HepG2 (cell line): ENCODE measurements around the gene BLOC1S4. TPM values are rescaled to one million over a fixed set of nuclear protein-coding genes. Genes with fewer than 3 reads are reported as not detected.
A peak's percentile ranks its signal among the peaks of the same experiment; 100 is the strongest.

Source experiments
- AFF4 ChIP-seq: sonication (generic); formaldehyde crosslinking; IDR thresholded peaks from 2 replicates; pipeline ENCODE4 v1.4.0; 2020; ENCODE audit warnings: missing genetic modification reagents
- CHD2 ChIP-seq: IDR thresholded peaks from 2 replicates; pipeline ENCODE4 v1.6.1; 2011; ENCODE audit warnings: low read depth, low read length, improper control_type of control experiment
- FOXK2 ChIP-seq: fragments of 450-650 bp; IDR thresholded peaks from 2 replicates; pipeline ENCODE4 v1.6.1; 2016
- HMG20B ChIP-seq: conservative IDR thresholded peaks from 2 replicates; pipeline ENCODE4 v1.6.1; 2016; ENCODE audit warnings: missing genetic modification reagents, missing compliant biosample characterization
- JUND ChIP-seq: sonication (generic); formaldehyde crosslinking; IDR thresholded peaks from 2 replicates; pipeline ENCODE4 v1.8.0; 2022; ENCODE audit warnings: mild to moderate bottlenecking, missing genetic modification reagents
- MBNL3 ChIP-seq: fragments of 250-450 bp; sonication (Bioruptor Pico); conservative IDR thresholded peaks from 2 replicates; pipeline ENCODE4 v1.8.0; 2022; ENCODE audit warnings: mild to moderate bottlenecking, inconsistent platforms
- NCOR1 ChIP-seq: fragments of 200-600 bp; sonication (generic); IDR thresholded peaks from 2 replicates; pipeline ENCODE4 v1.7.0; 2017; ENCODE audit warnings: antibody characterized with exemption, low read length, borderline replicate concordance
- NFYC ChIP-seq: IDR thresholded peaks from 2 replicates; pipeline ENCODE4 v1.6.1; 2016; ENCODE audit warnings: missing genetic modification reagents, missing compliant biosample characterization
- RARA ChIP-seq: IDR thresholded peaks from 2 replicates; pipeline ENCODE4 v1.6.1; 2016; ENCODE audit warnings: missing genetic modification reagents, missing compliant biosample characterization
- SMYD3 ChIP-seq: sonication (generic); formaldehyde crosslinking; IDR thresholded peaks from 2 replicates; pipeline ENCODE4 v1.8.1; 2023; ENCODE audit warnings: mild to moderate bottlenecking, missing genetic modification reagents
- SNAPC4 ChIP-seq: sonication (generic); formaldehyde crosslinking; IDR thresholded peaks from 2 replicates; pipeline ENCODE4 v1.4.0; 2020; ENCODE audit warnings: mild to moderate bottlenecking, missing genetic modification reagents
- TBX3 ChIP-seq: fragments of 450-650 bp; IDR thresholded peaks from 2 replicates; pipeline ENCODE4 v1.6.1; 2017; ENCODE audit warnings: antibody characterized with exemption, mild to moderate bottlenecking, inconsistent platforms, borderline replicate concordance
- TSC22D2 ChIP-seq: sonication (generic); formaldehyde crosslinking; IDR thresholded peaks from 2 replicates; pipeline ENCODE4 v1.5.1; 2020; ENCODE audit warnings: missing genetic modification reagents, mild to moderate bottlenecking, borderline replicate concordance
- WIZ ChIP-seq: sonication (generic); formaldehyde crosslinking; IDR thresholded peaks from 2 replicates; pipeline ENCODE4 v1.5.1; 2020; ENCODE audit warnings: mild to moderate bottlenecking, missing genetic modification reagents
- ZFY ChIP-seq: sonication (generic); formaldehyde crosslinking; IDR thresholded peaks from 2 replicates; pipeline ENCODE4 v1.4.0; 2020; ENCODE audit warnings: missing genetic modification reagents
- ZSCAN5A ChIP-seq: sonication (generic); formaldehyde crosslinking; IDR thresholded peaks from 2 replicates; pipeline ENCODE4 v1.8.0; 2022; ENCODE audit warnings: mild to moderate bottlenecking, missing genetic modification reagents, borderline replicate concordance
- polyA plus RNA-seq, 8 experiments: library from polyadenylated mRNA; depleted of rRNA in 3 of 8; stranded (reverse) in 7 of 8; unstranded in 1 of 8; fragments of >200 nt; fragmentation: Illumina TruSeq in 4 of 8; extraction: Trizol in 4 of 8; gene quantifications; 2 replicates each; pipeline versions ENCODE4 v1.2.1 to v1.2.3, GENCODE V29; 2011 to 2016; ENCODE audit warnings: low read depth in 4 of 8, missing spikeins in 1 of 8, mixed read lengths in 1 of 8; ENCODE audit not compliant: insufficient read depth in 1 of 8
- total RNA-seq, 5 experiments: library from RNA; depleted of rRNA; stranded (reverse); fragments of >200 nt; fragmentation: Illumina TruSeq; extraction: Trizol; gene quantifications; 2 replicates each; pipeline ENCODE4 v1.2.3, GENCODE V29; 2016; ENCODE audit warnings: low read depth in 1 of 5
- TF ChIP-seq, protein P1 (sequence below): sonication (generic); formaldehyde crosslinking; IDR thresholded peaks from 2 replicates; pipeline ENCODE4 v1.8.0; 2022; ENCODE audit warnings: missing genetic modification reagents, mild to moderate bottlenecking, borderline replicate concordance
- TF ChIP-seq, protein P2 (sequence below): IDR thresholded peaks from 2 replicates; pipeline ENCODE4 v1.6.1; 2016; ENCODE audit warnings: missing genetic modification reagents, missing compliant biosample characterization

Gene BLOC1S4
- total and polyA plus RNA-seq, 2 of the 13 experiments (the other 11 are each of a cell fraction or from before 2014, with no cell fraction given) = 15.5 to 20.9 TPM

GRCh38 chr4:6709230-6710114 lies 6.5 kb upstream of the BLOC1S4 start, which contains the start of gene MRFAP1L1 (continued):
- TF ChIP-seq SNAPC4 (CRISPR knock-in tag) (no peak), NCOR1 (no peak), WIZ (CRISPR knock-in tag) (peak; percentile 34; the same call in 1 of the 2 replicates), FOXK2 (no peak), TSC22D2 (CRISPR knock-in tag) (no peak), RARA (CRISPR knock-in tag) (no peak), NFYC (CRISPR knock-in tag) (no peak), ZFY (peak; percentile 87), CHD2 (no peak), AFF4 (CRISPR knock-in tag) (no peak), HMG20B (CRISPR knock-in tag) (no peak), SMYD3 (CRISPR knock-in tag) (no peak), ZSCAN5A (CRISPR knock-in tag) (no peak), JUND (no peak), TBX3 (no peak), MBNL3 (no peak)
- TF ChIP-seq, protein P1, sequence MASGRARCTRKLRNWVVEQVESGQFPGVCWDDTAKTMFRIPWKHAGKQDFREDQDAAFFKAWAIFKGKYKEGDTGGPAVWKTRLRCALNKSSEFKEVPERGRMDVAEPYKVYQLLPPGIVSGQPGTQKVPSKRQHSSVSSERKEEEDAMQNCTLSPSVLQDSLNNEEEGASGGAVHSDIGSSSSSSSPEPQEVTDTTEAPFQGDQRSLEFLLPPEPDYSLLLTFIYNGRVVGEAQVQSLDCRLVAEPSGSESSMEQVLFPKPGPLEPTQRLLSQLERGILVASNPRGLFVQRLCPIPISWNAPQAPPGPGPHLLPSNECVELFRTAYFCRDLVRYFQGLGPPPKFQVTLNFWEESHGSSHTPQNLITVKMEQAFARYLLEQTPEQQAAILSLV (CRISPR knock-in tag) = no peak; the same call in 1 of the 2 replicates
- TF ChIP-seq, protein P2, sequence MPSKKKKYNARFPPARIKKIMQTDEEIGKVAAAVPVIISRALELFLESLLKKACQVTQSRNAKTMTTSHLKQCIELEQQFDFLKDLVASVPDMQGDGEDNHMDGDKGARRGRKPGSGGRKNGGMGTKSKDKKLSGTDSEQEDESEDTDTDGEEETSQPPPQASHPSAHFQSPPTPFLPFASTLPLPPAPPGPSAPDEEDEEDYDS (CRISPR knock-in tag) = peak; percentile 80
